CD4-positive, alpha-beta T cell treated with Interleukin-2 at 100 ng/mL for 4 hours (primary cell): Measurements from ENCODE around the gene MYLK.

Source experiments
- DNase-seq: peaks from one replicate; pipeline ENCODE4 v3.0.0-alpha.2; 2020; ENCODE audit warnings: low spot score

The MYLK gene

GRCh38 chr3:123818921-123819429 lies 65.2 kb downstream of the MYLK start:
- no peak for DNase-seq

GRCh38 chr3:123818324-123818920 lies 65.7 kb downstream of the MYLK start:
- no peak for DNase-seq

GRCh38 chr3:123817413-123817812 lies 66.7 kb downstream of the MYLK start:
- DNase-seq, result no peak

GRCh38 chr3:123816673-123817207 lies 67.4 kb downstream of the MYLK start:
- DNase-seq, result no peak

- DNase-seq, result no peak
Observed at GRCh38 chr3:123815981-123816380, 68.2 kb downstream of the MYLK start.

GRCh38 chr3:123813876-123814275 lies 70.3 kb downstream of the MYLK start:
- DNase-seq, result no peak

- no peak for DNase-seq
Observed at GRCh38 chr3:123809597-123809996, 74.5 kb downstream of the MYLK start.

GRCh38 chr3:123808812-123809211 lies 75.3 kb downstream of the MYLK start:
- no peak for DNase-seq

GRCh38 chr3:123807820-123808219 lies 76.3 kb downstream of the MYLK start:
- DNase-seq, result no peak

GRCh38 chr3:123805504-123805903 lies 78.6 kb downstream of the MYLK start:
- no peak for DNase-seq

- DNase-seq, result no peak
Observed at GRCh38 chr3:123805101-123805500, 79.0 kb downstream of the MYLK start.

GRCh38 chr3:123804676-123805075 lies 79.5 kb downstream of the MYLK start:
- no peak for DNase-seq

- no peak for DNase-seq
Observed at GRCh38 chr3:123803521-123803920, 80.6 kb downstream of the MYLK start.

GRCh38 chr3:123802007-123802625 lies 82.0 kb downstream of the MYLK start:
- no peak for DNase-seq

GRCh38 chr3:123801474-123801873 lies 82.7 kb downstream of the MYLK start:
- no peak for DNase-seq

GRCh38 chr3:123800362-123800682 lies 83.8 kb downstream of the MYLK start:
- DNase-seq, result no peak

- DNase-seq, result no peak
Observed at GRCh38 chr3:123799544-123800361, 84.4 kb downstream of the MYLK start.

GRCh38 chr3:123798550-123798949 lies 85.6 kb downstream of the MYLK start:
- no peak for DNase-seq

- DNase-seq, result no peak
Observed at GRCh38 chr3:123795471-123796251, 88.5 kb downstream of the MYLK start.

- DNase-seq, result no peak
Observed at GRCh38 chr3:123793425-123793824, 90.7 kb downstream of the MYLK start.

- no peak for DNase-seq
Observed at GRCh38 chr3:123792473-123793201, 91.5 kb downstream of the MYLK start.
